IMR-90 (cell line): ENCODE measurements around the gene KRTAP10-7. TPM values are rescaled to one million over a fixed set of nuclear protein-coding genes. Genes with fewer than 3 reads are reported as not detected.

Experiments used
- ATAC-seq: fragments of 200-7000 bp; cut with Tn5 transposase; 2 replicates; pipeline ENCODE4 v1.9.1; 2020; ENCODE audit warnings: low read depth, mild to moderate bottlenecking, moderate library complexity
- BruUV-seq: library from RNA; stranded (reverse); fragments of 400-500 nt; replicated peaks from 2 replicates; lab custom pipeline; 2021; lab: Mats Ljungman, UMichigan
- CTCF ChIA-PET: fragments of 300-600 bp; formaldehyde crosslinking; extraction: SDS; loops from one replicate; lab custom pipeline; 2021; ENCODE audit warnings: antibody characterized with exemption; lab: Yijun Ruan, JAX
- POLR2A ChIA-PET: fragments of 300-600 bp; sonication (Branson Sonifier 250); formaldehyde crosslinking; loops from one replicate; lab custom pipeline; 2022; ENCODE audit warnings: antibody characterized with exemption; ENCODE audit not compliant: unreplicated experiment; lab: Charles Lee
- DNase-seq: peaks from one replicate; pipeline ENCODE4 v3.0.0; 2013
- H2AFZ ChIP-seq: replicated peaks from 2 replicates; pipeline ENCODE3; 2013; ENCODE audit warnings: low read length, mild to moderate bottlenecking; ENCODE audit not compliant: poor library complexity
- H2AK5ac ChIP-seq: 2 replicates; pipeline ENCODE4 v1.6.1; 2013; ENCODE audit warnings: low read depth, low read length, inconsistent platforms
- H2AK9ac ChIP-seq: replicated peaks from 2 replicates; pipeline ENCODE3; 2013; ENCODE audit warnings: mild to moderate bottlenecking, low read depth, low read length, moderate library complexity; ENCODE audit not compliant: poor library complexity
- H2BK120ac ChIP-seq: 2 replicates; pipeline ENCODE4 v1.6.1; 2013; ENCODE audit warnings: low read depth, low read length, inconsistent platforms
- H2BK15ac ChIP-seq: 3 replicates; pipeline ENCODE4 v1.6.1; 2013; ENCODE audit warnings: low read depth, low read length, inconsistent platforms
- H2BK20ac ChIP-seq: 2 replicates; pipeline ENCODE4 v1.6.1; 2013; ENCODE audit warnings: low read depth, mild to moderate bottlenecking, inconsistent platforms, low read length, moderate library complexity
- H2BK5ac ChIP-seq: 2 replicates; pipeline ENCODE4 v1.6.1; 2013; ENCODE audit warnings: mild to moderate bottlenecking, low read depth, low read length, inconsistent platforms; ENCODE audit not compliant: poor library complexity, severe bottlenecking
- H3K14ac ChIP-seq: replicated peaks from 2 replicates; pipeline ENCODE4 v1.6.1; 2013; ENCODE audit warnings: low read depth, low read length, inconsistent platforms
- H3K18ac ChIP-seq: 2 replicates; pipeline ENCODE4 v1.6.1; 2013; ENCODE audit warnings: low read depth, low read length, control low read depth
- H3K23ac ChIP-seq: 2 replicates; pipeline ENCODE4 v1.6.1; 2013; ENCODE audit warnings: low read depth, low read length, inconsistent platforms
- H3K27ac ChIP-seq: 2 replicates; pipeline ENCODE4 v1.5.1; 2013; ENCODE audit warnings: mild to moderate bottlenecking, control low read depth, low read length; ENCODE audit not compliant: insufficient read depth
- H3K27me3 ChIP-seq: 2 replicates; pipeline ENCODE4 v1.6.1; 2013; ENCODE audit warnings: low read length; ENCODE audit not compliant: control insufficient read depth, insufficient read depth
- H3K36me3 ChIP-seq: 2 replicates; pipeline ENCODE4 v1.6.1; 2013; ENCODE audit warnings: low read length, mixed read lengths; ENCODE audit not compliant: control insufficient read depth, insufficient read depth
- H3K4ac ChIP-seq: 2 replicates; pipeline ENCODE4 v1.6.1; 2013; ENCODE audit warnings: low read depth, low read length, inconsistent platforms
- H3K4me1 ChIP-seq: 2 replicates; pipeline ENCODE4 v1.6.1; 2013; ENCODE audit warnings: low read length, mixed read lengths; ENCODE audit not compliant: control insufficient read depth, insufficient read depth
- H3K4me2 ChIP-seq: 2 replicates; pipeline ENCODE4 v1.6.1; 2013; ENCODE audit warnings: low read depth, mild to moderate bottlenecking, control low read depth, low read length, moderate library complexity
- H3K4me3 ChIP-seq: 2 replicates; pipeline ENCODE4 v1.5.1; 2013; ENCODE audit warnings: low read depth, mild to moderate bottlenecking, control low read depth, low read length, moderate library complexity; ENCODE audit not compliant: insufficient read depth
- H3K56ac ChIP-seq: 2 replicates; pipeline ENCODE4 v1.6.1; 2013; ENCODE audit warnings: low read length, inconsistent platforms; ENCODE audit not compliant: insufficient read depth; ENCODE audit errors: extremely low read depth
- H3K79me1 ChIP-seq, 2 experiments: 2 replicates each; pipeline ENCODE4 v1.6.1; 2013; ENCODE audit warnings: low read length in 2 of 2, inconsistent platforms in 1 of 2, low read depth in 1 of 2
- H3K9ac ChIP-seq: 2 replicates; pipeline ENCODE4 v1.6.1; 2013; ENCODE audit warnings: low read depth, low read length, control low read depth
- H3K9me1 ChIP-seq: 2 replicates; pipeline ENCODE4 v1.6.1; 2013; ENCODE audit warnings: low read length, inconsistent platforms; ENCODE audit not compliant: insufficient read depth
- H3K9me3 ChIP-seq: 2 replicates; pipeline ENCODE4 v1.6.1; 2013; ENCODE audit warnings: low read length; ENCODE audit not compliant: control insufficient read depth, insufficient read depth
- H4K20me1 ChIP-seq: 2 replicates; pipeline ENCODE4 v1.6.1; 2013; ENCODE audit warnings: low read length, inconsistent platforms; ENCODE audit not compliant: insufficient read depth
- H4K5ac ChIP-seq: 2 replicates; pipeline ENCODE4 v1.6.1; 2013; ENCODE audit warnings: mild to moderate bottlenecking, low read depth, low read length, control low read depth
- H4K8ac ChIP-seq, 2 experiments: 2 replicates each; pipeline ENCODE4 v1.6.1; 2013; ENCODE audit warnings: low read depth in 2 of 2, low read length in 2 of 2, control low read depth in 1 of 2, inconsistent platforms in 1 of 2
- H4K91ac ChIP-seq: 2 replicates; pipeline ENCODE4 v1.6.1; 2013; ENCODE audit warnings: low read depth, low read length, inconsistent platforms; ENCODE audit not compliant: insufficient read depth
- BHLHE40 ChIP-seq: fragments of 150-350 bp; IDR thresholded peaks from 2 replicates; pipeline ENCODE4 v1.6.1; 2016; ENCODE audit warnings: mild to moderate bottlenecking, low read depth, low read length
- CEBPB ChIP-seq: IDR thresholded peaks from 2 replicates; pipeline ENCODE4 v1.6.1; 2012; ENCODE audit warnings: low read depth, low read length, improper control_type of control experiment
- CHD1 ChIP-seq: IDR thresholded peaks from 2 replicates; pipeline ENCODE4 v1.6.1; 2012; ENCODE audit warnings: low read depth, low read length, improper control_type of control experiment
- CTCF ChIP-seq: conservative IDR thresholded peaks from 2 replicates; pipeline ENCODE4 v1.5.1; 2012; ENCODE audit warnings: mild to moderate bottlenecking, low read depth, low read length, improper control_type of control experiment
- ELK1 ChIP-seq: fragments of 150-350 bp; IDR thresholded peaks from 2 replicates; pipeline ENCODE4 v1.6.1; 2016; ENCODE audit warnings: low read depth, mild to moderate bottlenecking, low read length, moderate library complexity, borderline replicate concordance
- FOS ChIP-seq: fragments of 150-350 bp; IDR thresholded peaks from 2 replicates; pipeline ENCODE4 v1.6.1; 2016; ENCODE audit warnings: low read depth, low read length
- MAFK ChIP-seq: IDR thresholded peaks from 2 replicates; pipeline ENCODE4 v1.6.1; 2012; ENCODE audit warnings: low read depth, low read length, improper control_type of control experiment
- MAZ ChIP-seq: IDR thresholded peaks from 2 replicates; pipeline ENCODE4 v1.6.1; 2012; ENCODE audit warnings: low read depth, mild to moderate bottlenecking, low read length, improper control_type of control experiment, moderate library complexity, borderline replicate concordance
- MXI1 ChIP-seq: IDR thresholded peaks from 2 replicates; pipeline ENCODE4 v1.6.1; 2012; ENCODE audit warnings: low read depth, mild to moderate bottlenecking, low read length, moderate library complexity, borderline replicate concordance
- NFE2L2 ChIP-seq: fragments of 150-350 bp; IDR thresholded peaks from 2 replicates; pipeline ENCODE4 v1.6.1; 2016; ENCODE audit warnings: low read depth, mild to moderate bottlenecking, low read length
- POLR2A ChIP-seq: IDR thresholded peaks from 2 replicates; pipeline ENCODE4 v1.6.1; 2012; ENCODE audit warnings: mild to moderate bottlenecking, low read depth, low read length
- RAD21 ChIP-seq: IDR thresholded peaks from 2 replicates; pipeline ENCODE4 v1.6.1; 2012; ENCODE audit warnings: low read length, improper control_type of control experiment
- RCOR1 ChIP-seq: IDR thresholded peaks from 2 replicates; pipeline ENCODE4 v1.6.1; 2012; ENCODE audit warnings: mild to moderate bottlenecking, low read length, improper control_type of control experiment; ENCODE audit not compliant: insufficient replicate concordance
- RFX5 ChIP-seq: IDR thresholded peaks from 2 replicates; pipeline ENCODE4 v1.8.0; 2012; ENCODE audit warnings: low read depth, mild to moderate bottlenecking, low read length, moderate library complexity
- SMC3 ChIP-seq: fragments of 150-350 bp; IDR thresholded peaks from 2 replicates; pipeline ENCODE4 v1.6.1; 2016; ENCODE audit warnings: low read depth, mild to moderate bottlenecking, antibody characterized with exemption, low read length, moderate library complexity
- USF2 ChIP-seq: fragments of 150-350 bp; IDR thresholded peaks from 2 replicates; pipeline ENCODE4 v1.6.1; 2017; ENCODE audit warnings: mild to moderate bottlenecking, antibody characterized with exemption, low read length, low read depth
- WGBS, 2 experiments: methylation state at CpG; one replicate each; pipeline versions ENCODE4 v1.1.5 to v1.1.7; 2013; ENCODE audit warnings: missing lambda C conversion rate in 2 of 2; ENCODE audit not compliant: insufficient read length in 1 of 2; ENCODE audit errors: extremely low coverage in 2 of 2; 5-methylcytosine and 5-hydroxymethylcytosine counted together
- dilution Hi-C: fragments of 300-500 bp; cut with HindIII; formaldehyde crosslinking; loops from one replicate; pipeline ENCODE4 v1.14.3; 2018; ENCODE audit warnings: low sequenced_read_pairs; ENCODE audit not compliant: unreplicated experiment
- in situ Hi-C: fragments of 300-500 bp; cut with MboI; formaldehyde crosslinking; loops from 3 replicates; pipeline ENCODE4 v1.14.3; 2019; ENCODE audit warnings: low sequenced_read_pairs, inconsistent platforms, mixed read lengths
- intact Hi-C: fragments of 100-400 bp; cut with micrococcal nuclease; formaldehyde crosslinking; loops from 2 replicates; pipeline ENCODE4 v1.10.0; 2022
- polyA plus RNA-seq, 3 experiments: library from polyadenylated mRNA; depleted of rRNA; stranded (reverse); fragments of >200 nt; gene quantifications; 2 replicates each; pipeline ENCODE4 v1.2.3, GENCODE V29; 2012; ENCODE audit warnings: low replicate concordance in 1 of 3
- total RNA-seq: library from RNA; depleted of rRNA; stranded (reverse); fragments of >200 nt; gene quantifications from 2 replicates; pipeline ENCODE4 v1.2.3, GENCODE V29; 2012

The KRTAP10-7 gene
- total and polyA plus RNA-seq, 2 of the 4 experiments (the other 2 are of a cell fraction): not detected

GRCh38 chr21:44632067-44632466 lies 31.7 kb downstream of the KRTAP10-7 start:
- in situ Hi-C loops: no loop called here
- intact Hi-C loops: no loop called here

More at GRCh38 chr21:44632067-44632466, 31.7 kb downstream of the KRTAP10-7 start:
- no TSS peak for BruUV-seq
- no CpG with 5 or more reads among the region's 1 CpG for WGBS, 2 experiments
- H3K4me3 ChIP-seq: no peak overlapping the region
- dilution Hi-C loops: no loop called here
- ATAC-seq: no peak
- no peak overlapping the region for H3K18ac ChIP-seq
- H4K91ac ChIP-seq: no peak overlapping the region
- no peak overlapping the region for H3K23ac ChIP-seq
- H3K9me1 ChIP-seq: no peaks in the 10 kb centered on the region
- no peak overlapping the region for H3K14ac ChIP-seq
- no peaks in the 10 kb centered on the region for H4K20me1 ChIP-seq
- H3K27ac ChIP-seq: no peak overlapping the region
- no peak overlapping the region for H4K8ac ChIP-seq
- no peak overlapping the region for H2BK120ac ChIP-seq
- H2AK5ac ChIP-seq: no peak overlapping the region
- TF ChIP-seq POLR2A (no peak), FOS (no peak), CEBPB (no peak), ELK1 (no peak), CTCF (no peak), MAFK (no peak), RFX5 (no peak), RCOR1 (no peak), RAD21 (no peak), BHLHE40 (no peak), USF2 (no peak), MXI1 (no peak), SMC3 (no peak), NFE2L2 (no peak), CHD1 (no peak), MAZ (no peak)
- no peaks in the 10 kb centered on the region for H3K4me1 ChIP-seq
- H2AK9ac ChIP-seq: no peak overlapping the region
- no peak overlapping the region for H2BK5ac ChIP-seq
- H3K56ac ChIP-seq: no peak overlapping the region
- DNase-seq: no peak
- ChIA-PET CTCF (no interaction called here), POLR2A (no interaction called here)
- no peaks in the 10 kb centered on the region for H3K27me3 ChIP-seq
- no peak overlapping the region for H2BK15ac ChIP-seq
- no peak overlapping the region for H3K4ac ChIP-seq
- H3K36me3 ChIP-seq: no peaks in the 10 kb centered on the region
- H3K9ac ChIP-seq: no peak overlapping the region
- H2BK20ac ChIP-seq: no peak overlapping the region
- H4K5ac ChIP-seq: no peak overlapping the region
- H3K9me3 ChIP-seq: 0 out of 2 replicates have a peak, but pooled peaks cover 2% of the 10 kb centered on the region
- H3K79me1 ChIP-seq: no peaks in the 10 kb centered on the region
- no peak overlapping the region for H3K4me2 ChIP-seq
- H2AFZ ChIP-seq: no peak overlapping the region
